GM18498 (cell line): ENCODE results near the gene VASH2.
"Not testable (repeated sequence)": the region's sequence is repeated elsewhere in the genome, so short reads cannot be mapped to it uniquely, and the experiment has no call there.

Experiments used
- ATAC-seq: cut with Tn5 transposase; IDR thresholded peaks from one replicate; pipeline ENCODE4 v1.9.1; 2021; ENCODE audit warnings: mild to moderate bottlenecking, moderate library complexity; ENCODE audit not compliant: unreplicated experiment

VASH2 gene

DNA sequence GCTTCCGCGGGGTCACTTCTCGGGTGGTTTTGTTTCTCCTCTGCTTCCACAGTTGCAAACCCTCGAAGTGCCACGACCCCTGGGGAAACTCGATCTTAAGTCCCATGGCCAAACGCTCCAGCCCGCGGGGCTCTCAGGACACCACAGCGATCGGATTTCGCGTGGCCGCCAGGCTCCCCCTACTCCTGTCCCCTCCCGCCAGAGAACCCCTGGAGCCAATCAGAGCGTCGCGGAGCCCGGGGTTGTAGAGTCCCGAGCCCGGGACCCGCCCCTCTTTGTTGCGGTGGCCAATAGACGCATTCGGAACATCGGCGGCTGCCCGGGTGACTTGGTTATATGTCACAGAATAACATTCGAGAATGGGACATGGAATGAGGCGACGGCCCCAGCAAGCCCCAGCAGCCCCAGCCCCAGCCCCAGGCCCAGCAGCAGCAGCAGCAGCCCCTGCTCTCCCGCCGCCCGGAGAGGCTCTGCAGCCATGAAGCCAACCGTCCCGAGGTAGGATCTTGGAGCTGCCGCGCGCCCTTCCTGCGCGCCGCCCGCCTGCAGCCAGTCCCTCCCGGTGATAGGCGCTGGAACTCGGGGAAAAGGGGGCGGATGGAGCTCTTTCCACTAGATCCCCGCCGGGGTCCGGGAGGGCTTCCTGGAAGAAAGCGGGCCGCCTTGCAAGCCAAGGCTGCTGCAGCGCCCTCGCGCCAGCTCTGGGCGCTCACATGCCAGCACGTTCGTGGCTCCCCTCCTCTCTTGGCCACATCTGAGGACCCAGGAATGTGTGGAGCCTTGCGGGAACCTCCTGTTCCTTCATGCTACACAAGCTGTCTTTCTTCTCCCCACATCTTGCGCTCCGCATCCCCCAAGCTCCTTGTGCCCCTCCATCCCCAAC lies at the start of gene VASH2:
VASH2 (plus strand) TSS at position 299 of the 883 bp plus-strand sequence. CDS start 1,002 bp downstream, outside the sequence.
- ATAC-seq = peak; percentile 93

DNA sequence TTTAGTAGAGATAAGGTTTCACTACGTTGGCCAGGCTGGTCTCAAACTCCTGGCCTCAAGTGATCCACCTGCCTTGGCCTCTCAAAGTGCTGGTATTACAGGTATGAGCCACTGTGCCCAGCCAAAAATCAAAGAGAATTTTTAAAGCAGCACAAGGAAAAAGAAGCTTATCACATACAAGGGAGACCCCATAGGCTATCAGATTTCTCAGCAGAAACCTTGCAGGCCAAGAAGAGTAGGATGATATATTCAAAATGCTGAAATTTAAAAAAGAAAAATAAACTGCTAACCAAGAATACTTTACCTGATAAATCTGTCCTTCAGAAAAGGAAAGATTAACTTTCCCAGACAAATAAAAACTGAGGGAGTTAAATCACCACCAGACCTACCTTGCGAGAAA lies 49.1 kb upstream of the VASH2 start:
- no peak for ATAC-seq

DNA sequence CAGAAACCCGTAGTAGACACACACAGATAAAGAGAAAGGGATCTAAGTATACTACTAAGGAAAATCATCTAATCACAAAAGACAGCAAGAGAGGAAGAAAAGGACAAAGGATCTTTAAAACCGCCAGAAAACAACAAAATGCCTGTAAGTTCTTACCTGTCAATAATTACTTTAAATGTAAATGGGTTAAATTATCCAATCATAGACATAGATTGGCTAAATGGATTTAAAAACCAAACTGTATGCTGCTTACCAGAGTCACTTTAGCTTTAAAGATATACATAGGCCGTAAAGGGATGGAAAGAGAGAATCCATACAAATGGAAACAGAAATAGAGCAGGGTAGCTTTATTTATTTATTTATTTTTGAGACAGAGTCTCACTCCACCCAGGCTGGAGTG lies 48.3 kb upstream of the VASH2 start:
- ATAC-seq = no peak

DNA sequence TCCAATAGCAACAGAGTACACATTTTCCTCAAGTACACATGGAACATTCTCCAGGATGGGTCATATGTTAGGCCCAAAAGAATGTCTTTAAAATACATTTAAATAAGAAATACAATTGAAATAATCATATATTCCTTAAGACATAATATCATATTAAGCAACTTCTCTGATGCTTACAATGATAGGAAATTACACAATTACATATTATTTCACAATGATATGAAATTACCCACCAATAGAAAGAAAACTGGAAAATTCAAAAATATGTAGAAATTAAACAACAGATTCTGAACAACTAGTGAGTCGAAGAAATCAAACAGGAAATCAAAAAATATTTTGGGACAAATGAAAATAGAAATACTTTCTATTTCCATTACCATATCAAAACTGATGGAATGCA lies 46.7 kb upstream of the VASH2 start:
- no peak for ATAC-seq

DNA sequence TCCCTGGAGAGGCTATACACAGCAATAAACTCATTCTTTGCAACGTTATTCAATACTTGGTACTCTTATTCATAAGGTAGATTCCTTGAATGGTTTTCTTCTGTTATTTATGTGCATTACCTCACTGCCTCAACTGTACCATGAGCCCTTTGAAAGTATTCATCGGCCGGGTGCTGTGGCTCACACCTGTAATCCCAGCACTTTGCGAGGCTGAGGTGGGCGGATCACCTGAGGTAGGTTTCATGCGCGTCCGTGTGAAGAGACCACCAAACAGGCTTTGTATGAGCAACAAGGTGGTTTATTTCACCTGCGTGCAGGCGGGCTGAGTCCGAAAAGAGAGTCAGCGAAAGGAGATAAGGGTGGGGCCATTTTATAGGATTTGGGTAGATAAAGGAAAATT lies 42.3 kb upstream of the VASH2 start:
- ATAC-seq = not testable (repeated sequence)

DNA sequence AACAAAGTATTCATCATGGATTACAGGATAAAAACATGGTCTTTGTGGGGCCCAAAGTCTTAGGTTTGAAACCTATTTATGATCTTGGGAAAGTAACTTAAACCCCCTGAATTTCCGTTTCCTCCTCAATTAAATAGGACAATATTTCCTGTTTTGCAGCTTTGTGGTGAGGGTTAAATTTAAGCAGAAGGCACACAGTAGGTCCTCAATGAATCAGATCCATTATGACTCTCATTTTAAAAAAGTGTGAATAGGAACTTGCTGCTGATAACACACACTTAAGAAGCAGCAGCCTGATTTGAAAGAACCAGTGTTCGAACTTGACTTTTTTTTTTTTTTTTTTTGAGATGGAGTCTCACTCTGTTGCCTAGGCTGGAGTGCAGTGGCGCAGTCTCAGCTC lies 41.4 kb upstream of the VASH2 start:
- no peak for ATAC-seq

DNA sequence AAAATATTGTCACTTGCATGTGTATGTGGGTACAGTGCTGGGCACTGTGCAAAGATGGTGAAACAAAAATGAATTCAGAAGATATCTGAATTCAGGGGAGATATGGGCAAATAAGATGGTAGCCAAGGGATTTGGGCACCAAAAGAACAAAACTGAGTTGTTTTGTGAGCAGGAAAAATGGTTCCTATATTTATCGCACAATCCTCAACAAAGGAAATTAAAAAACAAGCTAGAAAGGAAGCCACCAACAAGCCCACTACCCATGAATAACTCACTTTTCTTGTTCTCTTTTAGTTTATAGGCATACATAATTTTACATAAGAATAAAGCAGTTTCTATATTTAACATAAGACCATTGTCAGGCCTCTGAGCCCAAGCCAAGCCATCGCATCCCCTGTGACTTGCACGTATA lies 40.7 kb upstream of the VASH2 start:
- no peak for ATAC-seq

DNA sequence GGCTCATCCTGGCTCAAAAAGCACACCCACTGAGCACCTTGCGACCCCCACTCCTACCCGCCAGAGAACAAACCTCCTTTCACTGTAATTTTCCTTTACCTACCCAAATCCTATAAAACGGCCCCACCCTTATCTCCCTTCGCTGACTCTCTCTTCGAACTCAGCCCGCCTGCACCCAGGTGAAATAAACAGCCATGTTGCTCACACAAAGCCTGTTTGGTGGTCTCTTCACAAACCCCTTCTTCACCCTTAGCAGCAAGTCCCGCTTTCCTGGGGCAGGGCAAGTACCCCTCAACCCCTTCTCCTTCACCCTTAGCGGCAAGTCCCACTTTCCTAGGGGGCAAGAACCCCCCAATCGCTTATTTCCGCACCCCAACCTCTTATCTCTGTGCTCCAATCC lies 40.1 kb upstream of the VASH2 start:
- not testable (repeated sequence) for ATAC-seq

DNA sequence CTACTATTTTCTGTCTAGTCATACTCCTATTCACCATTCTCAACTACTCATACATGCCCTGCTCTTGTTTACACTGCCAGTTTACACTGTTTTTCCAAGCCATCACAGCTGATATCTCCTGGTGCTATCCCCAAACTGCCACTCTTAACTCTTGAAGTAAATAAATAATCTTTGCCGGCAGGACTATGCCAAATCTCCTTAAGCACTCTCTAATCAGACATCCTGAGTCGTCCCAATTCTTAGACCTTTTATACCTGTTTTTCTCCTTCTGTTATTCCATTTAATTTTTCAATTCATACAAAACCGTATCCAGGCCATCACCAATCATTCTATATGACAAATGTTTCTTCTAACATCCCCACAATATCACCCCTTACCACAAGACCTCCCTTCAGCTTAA lies 36.7 kb upstream of the VASH2 start:
- not testable (repeated sequence) for ATAC-seq

DNA sequence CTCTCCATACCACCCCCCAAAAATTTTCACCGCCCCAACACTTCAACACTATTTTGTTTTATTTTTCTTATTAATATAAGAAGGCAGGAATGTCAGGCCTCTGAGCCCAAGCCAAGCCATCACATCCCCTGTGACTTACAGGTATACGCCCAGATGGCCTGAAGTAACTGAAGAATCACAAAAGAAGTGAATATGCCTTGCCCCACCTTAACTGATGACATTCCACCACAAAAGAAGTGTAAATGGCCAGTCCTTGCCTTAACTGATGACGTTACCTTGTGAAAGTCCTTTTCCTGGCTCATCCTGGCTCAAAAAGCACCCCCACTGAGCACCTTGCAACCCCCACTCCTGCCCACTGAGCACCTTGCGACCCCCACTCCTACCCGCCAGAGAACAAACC lies 36.2 kb upstream of the VASH2 start:
- not testable (repeated sequence) for ATAC-seq

DNA sequence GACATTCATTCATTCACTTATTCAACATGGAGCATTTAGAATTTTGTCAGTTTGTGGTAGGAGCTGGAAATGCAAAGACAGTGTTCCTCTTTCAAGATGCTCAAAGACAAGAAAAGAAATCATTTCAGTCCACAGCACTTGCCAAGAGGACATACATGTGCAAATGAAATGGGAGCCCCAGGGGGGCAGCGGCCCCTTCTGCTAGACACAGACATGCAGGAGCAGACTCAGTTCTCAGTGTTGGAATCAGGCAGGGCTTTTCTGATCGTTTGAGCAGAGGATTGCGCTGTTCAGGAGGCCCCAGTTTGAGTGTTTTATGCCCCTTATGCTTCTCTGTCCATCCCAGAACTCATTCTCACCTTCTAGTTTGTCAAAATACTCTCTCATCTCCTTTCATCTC lies 35.6 kb upstream of the VASH2 start:
- no peak for ATAC-seq

DNA sequence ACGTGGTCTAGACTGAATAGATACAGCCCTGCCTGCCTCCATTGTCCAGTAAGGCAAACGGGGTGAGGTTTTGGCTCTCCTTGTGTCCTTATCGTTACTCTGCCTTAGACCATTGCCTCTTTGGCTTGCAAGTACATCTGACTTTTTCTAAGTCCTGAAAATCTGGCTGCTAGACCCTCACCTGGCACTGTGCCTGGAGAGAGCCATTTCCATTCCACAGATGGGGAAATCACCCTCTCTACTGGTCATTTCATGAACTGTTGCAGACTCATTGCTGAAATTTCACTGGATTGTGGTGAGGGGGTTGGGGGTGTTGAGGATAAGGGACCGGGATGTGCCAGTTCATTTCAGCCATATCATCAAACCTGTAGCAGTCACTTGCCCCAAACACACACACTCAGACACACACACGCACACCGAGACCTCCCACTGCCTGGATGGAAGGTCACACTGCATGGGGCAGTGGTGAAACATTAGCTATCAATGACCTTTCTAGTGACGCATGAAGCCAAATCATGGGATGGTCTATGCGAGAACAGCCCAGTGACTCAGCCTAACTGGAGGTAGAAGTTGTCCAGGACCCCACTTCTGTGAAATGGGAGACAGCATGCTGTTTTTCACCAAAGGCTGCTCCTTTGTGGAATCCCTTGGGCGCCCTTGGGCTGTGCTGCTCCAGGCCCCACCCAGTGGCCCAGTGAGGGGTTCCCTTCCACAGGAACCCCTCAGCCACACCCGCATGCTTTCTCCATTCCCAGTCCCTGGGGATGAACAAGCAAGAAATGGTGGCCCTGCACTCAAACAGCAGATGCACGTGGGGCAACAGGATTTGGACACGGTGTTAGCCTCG lies 34.9 kb upstream of the VASH2 start:
- no peak for ATAC-seq

DNA sequence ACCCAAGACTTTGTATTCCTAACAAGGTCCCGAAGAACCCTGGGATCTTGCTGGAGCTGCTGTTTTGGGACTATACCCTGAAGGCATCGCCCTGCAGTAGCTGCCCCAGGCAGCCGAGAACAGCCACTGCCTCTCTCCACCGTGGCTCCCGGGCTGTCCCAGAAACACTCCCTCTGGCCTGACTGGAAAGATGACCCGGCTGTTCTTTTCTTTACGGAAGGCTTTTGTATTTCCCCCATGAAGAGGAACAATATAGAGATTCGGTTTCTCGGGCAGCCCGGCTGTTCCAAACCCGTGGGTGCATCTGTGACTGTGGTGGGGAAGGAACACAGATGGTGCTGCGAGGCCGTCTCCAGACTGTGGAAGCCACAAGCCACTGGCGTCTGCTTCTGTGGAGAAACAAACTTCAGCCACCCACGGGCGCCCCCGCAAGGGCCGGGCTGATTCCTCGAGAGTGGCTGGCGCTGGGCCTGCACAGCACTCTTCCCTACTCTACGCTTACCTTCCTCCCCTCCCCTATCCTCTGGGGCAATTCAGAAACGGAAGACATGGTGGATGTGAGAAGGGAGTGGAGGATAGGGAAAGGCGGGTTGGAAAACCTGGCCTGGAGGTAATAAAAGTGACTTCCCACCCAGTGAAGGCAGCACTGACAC lies 33.7 kb upstream of the VASH2 start:
- no peak for ATAC-seq

DNA sequence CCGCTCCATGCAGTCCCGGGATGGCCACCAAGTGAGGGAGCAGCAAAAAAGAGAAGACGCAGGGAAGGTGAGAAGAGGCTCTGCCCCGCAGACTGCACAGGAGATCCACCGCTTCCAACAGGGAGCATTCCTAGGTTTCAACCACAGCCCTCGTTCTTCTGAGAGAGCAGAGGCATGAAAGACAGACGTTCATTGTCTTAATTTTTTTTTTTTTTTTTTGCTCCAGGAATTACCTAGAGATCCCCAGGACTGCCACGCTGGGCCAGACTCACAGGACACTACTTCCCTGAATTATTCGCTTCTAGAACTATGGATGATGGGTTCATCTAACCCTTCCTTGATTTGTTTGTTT lies 33.2 kb upstream of the VASH2 start:
- no peak for ATAC-seq

DNA sequence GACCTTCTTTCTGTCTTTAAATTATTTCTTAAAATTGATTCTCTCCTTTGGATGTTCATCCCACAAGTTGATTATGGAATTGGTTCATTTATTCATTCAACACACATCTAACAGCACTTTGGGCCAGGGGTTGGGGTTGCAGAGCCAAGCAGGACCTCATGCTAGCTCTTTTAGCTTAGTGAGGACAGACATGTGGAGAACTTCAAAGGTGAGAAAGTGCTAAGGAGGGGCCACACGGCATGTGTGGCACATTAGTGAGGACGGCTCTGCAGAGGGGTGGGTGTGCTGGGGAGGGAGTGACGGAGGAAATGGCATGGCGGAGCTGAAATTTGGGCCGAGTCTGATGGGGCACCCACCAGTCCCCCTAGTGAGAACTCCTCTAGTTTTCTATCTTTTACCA lies 32.5 kb upstream of the VASH2 start:
- no peak for ATAC-seq

DNA sequence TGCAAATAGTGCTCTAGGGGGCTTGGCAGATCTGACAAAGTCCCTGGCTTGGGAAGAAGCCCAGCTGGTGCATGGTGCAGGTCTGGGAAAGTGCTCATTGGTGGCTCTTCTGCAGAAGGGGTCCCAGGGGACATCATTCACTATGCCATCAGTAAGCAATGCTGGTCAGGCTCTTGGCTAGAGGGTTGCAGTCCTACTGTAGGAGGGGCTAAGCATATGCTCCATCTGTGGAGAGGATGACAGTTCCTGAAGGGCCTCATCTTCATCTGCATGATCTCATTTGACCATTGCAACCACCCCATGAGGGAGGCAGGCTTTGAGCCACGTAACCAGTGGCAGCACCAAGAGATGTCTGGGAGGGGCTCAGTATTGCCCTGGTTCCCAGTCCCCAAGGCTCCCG lies 31.5 kb upstream of the VASH2 start:
- no peak for ATAC-seq

DNA sequence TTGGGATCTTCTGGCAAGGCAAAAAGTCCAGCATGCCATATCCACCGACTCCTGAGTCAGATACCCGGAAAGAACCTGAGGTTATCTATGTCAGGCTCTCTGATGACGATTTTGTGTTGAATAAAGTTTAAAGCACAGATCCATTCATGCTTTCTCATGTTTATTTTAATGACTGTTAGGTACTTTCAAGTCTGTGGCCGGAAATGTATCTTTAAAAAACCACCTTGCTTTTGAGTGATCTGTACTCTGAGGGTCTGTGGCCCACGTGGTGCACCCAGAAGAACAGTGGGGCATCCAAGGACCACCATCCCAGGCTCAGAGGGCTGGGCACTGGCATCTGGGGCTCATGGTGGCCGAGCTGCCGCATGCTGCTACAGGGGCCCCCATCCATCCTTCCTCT lies 30.1 kb upstream of the VASH2 start:
- ATAC-seq = no peak

DNA sequence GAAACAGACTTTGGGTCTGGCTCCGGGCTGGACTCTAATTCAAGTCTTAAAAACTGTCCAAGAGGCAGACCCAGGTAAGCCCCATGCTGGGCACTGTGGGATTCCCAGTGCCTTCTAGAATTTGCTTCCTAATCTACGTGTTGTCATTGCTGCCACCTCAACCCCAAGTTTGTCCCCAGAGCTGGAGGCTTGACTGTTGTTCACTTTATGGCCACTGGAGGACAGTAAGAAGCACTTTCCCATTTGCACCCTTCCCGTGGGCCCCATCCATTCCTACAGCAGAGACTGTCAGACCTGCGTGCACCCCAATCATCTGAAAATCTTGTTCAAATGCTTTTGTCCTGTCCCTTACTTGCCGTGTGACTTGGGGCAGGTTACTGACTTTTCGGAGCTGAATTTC lies 29.4 kb upstream of the VASH2 start:
- ATAC-seq = no peak

DNA sequence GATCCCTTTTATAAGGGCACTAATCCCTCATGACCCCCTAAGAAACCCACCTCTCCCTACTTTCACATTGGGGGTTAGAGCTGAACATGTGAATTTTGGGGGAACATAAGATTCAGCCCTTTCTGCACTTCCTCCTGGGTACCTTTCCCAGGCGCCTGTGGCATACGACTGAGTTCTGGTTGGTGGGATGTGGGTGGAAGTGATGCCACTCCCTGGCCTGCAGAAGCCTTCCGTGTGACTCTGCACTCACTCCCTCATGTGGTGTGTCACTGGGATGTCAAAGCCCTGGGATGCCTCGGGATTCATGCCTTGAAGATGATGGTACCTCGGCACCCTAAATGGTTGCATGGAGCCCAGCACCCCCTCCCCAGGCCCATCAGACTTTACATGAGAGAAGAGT lies 28.3 kb upstream of the VASH2 start:
- ATAC-seq = no peak

DNA sequence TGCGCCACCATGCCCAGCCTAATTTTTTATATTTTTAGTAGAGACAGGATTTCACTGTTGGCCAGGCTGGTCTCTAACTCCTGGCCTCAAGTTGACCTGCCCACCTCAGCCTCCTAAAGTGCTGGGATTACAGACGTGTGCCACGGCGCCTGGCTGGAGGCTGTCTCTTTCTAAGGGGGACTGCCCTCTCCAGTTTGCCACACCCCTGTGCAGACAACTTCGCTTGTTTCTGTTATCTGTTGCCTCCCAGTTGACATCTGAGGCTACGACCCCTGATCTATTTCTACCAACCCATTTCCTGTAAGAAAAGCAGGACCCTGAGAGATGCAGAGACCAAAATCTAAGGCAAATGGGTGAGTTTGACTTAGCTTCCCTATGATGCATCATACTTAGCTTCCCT lies 24.0 kb upstream of the VASH2 start:
- ATAC-seq = no peak
